Umbilical cord (tissue), 2 donors: ENCODE results near the gene FARP1. TPM values are rescaled to one million over a fixed set of nuclear protein-coding genes. Genes with fewer than 3 reads are reported as not detected.

Experiments used
- DNase-seq: peaks from one replicate; pipeline ENCODE4 v3.0.0-alpha.2; 2015; ENCODE audit warnings: low spot score
- total RNA-seq: library from RNA; depleted of rRNA; stranded (reverse); fragments of >200 nt; gene quantifications from one replicate; pipeline ENCODE4 v1.2.3, GENCODE V29; 2014; ENCODE audit warnings: low replicate concordance; ENCODE audit not compliant: insufficient read depth

FARP1 gene
- total RNA-seq, 1 donor from 2014 or later: 56.6 TPM

- DNase-seq: peak; percentile 37
Observed at GRCh38 chr13:98483601-98484288, 340.9 kb downstream of the FARP1 start.

GRCh38 chr13:98484289-98485219, 341.7 kb downstream of the FARP1 start:
- DNase-seq: peak; percentile 87

- no peak for DNase-seq
Observed at GRCh38 chr13:98485561-98485960, 342.7 kb downstream of the FARP1 start.

- no peak for DNase-seq
Observed at GRCh38 chr13:98486412-98486811, 343.5 kb downstream of the FARP1 start.

GRCh38 chr13:98487016-98487415, 344.1 kb downstream of the FARP1 start:
- DNase-seq: no peak

- DNase-seq: no peak
Observed at GRCh38 chr13:98487522-98487921, 344.6 kb downstream of the FARP1 start.

- DNase-seq: no peak
Observed at GRCh38 chr13:98488736-98489135, 345.8 kb downstream of the FARP1 start.

GRCh38 chr13:98489446-98490194, 346.7 kb downstream of the FARP1 start:
- DNase-seq: no peak

- DNase-seq: no peak
Observed at GRCh38 chr13:98490195-98490836, 347.4 kb downstream of the FARP1 start.

GRCh38 chr13:98490866-98491265, 348.0 kb downstream of the FARP1 start:
- no peak for DNase-seq

- DNase-seq: no peak
Observed at GRCh38 chr13:98492335-98493041, 349.6 kb downstream of the FARP1 start.

GRCh38 chr13:98493042-98493712, 350.3 kb downstream of the FARP1 start:
- DNase-seq: no peak

- no peak for DNase-seq
Observed at GRCh38 chr13:98494769-98495168, 351.9 kb downstream of the FARP1 start.

GRCh38 chr13:98495627-98496478, 353.0 kb downstream of the FARP1 start:
- DNase-seq: peak; percentile 67

- DNase-seq: no peak
Observed at GRCh38 chr13:98496479-98496791, 353.5 kb downstream of the FARP1 start.

- no peak for DNase-seq
Observed at GRCh38 chr13:98496966-98497365, 354.1 kb downstream of the FARP1 start.

GRCh38 chr13:98500963-98501421, 358.1 kb downstream of the FARP1 start:
- DNase-seq: no peak

GRCh38 chr13:98503175-98504028, 360.5 kb downstream of the FARP1 start:
- no peak for DNase-seq

GRCh38 chr13:98504029-98504351, 361.1 kb downstream of the FARP1 start:
- DNase-seq: no peak
